ENCODE measurements around the gene PFDN5.
"Not testable (repeated sequence)": the region's sequence is repeated elsewhere in the genome, so short reads cannot be mapped to it uniquely, and the experiment has no call there.

PFDN5 gene

GRCh38 chr12:53279283-53279869 is 16.0 kb upstream of the PFDN5 start:
- intact Hi-C loops (cut with DNase I), result no loop called here
- DNase-seq, result no peak

DNA sequence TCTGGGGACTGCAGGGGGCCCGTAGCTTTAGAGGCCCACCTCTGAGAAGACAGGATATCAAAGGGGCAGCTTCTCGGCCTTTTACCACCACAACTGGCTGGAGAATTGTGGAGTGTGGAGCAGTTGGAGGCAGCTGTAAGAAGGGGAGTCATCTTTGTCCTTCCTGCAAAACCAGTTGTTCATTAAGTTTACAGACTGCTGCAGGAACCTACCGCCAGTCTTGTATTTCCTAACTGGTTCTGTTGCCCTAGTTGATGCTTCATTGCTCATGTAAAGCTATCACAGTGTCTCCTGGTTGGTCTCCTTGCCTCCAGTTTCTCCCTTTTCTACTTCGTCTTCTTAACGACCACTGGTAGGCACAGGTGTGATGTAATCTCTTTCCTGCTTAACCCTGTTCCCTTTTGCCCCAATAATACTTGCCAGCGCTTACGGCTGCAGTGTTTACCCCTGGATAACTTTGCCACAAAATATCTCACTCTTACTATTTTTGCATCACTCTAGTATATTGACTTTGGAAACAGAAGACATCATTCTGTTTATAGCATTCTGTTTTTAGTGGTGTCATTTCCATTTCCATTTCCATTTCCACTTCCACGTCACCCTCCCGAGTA is 15.3 kb upstream of the PFDN5 start:
- intact Hi-C loops (cut with DNase I), result no loop called here
- DNase-seq, result no peak

- intact Hi-C loops (cut with DNase I), result no loop called here
- no peak for DNase-seq
Observed at GRCh38 chr12:53286448-53286847, 8.9 kb upstream of the PFDN5 start.

- intact Hi-C loops (cut with DNase I), result loop anchor here (2.0 kb wide), 1 partner anchor 75 kb away; no protein-coding TSS in a partner anchor
Observed at GRCh38 chr12:53287741-53288216, 7.6 kb upstream of the PFDN5 start.

GRCh38 chr12:53288322-53288721 is 7.0 kb upstream of the PFDN5 start:
- DNase-seq, result no peak
- intact Hi-C loops (cut with DNase I), result loop anchor here (2.0 kb wide), 1 partner anchor 76 kb away; no protein-coding TSS in a partner anchor

More at GRCh38 chr12:53287741-53288216, 7.6 kb upstream of the PFDN5 start:
- DNase-seq, result peak; percentile 36 to 87 (median 73)

DNA sequence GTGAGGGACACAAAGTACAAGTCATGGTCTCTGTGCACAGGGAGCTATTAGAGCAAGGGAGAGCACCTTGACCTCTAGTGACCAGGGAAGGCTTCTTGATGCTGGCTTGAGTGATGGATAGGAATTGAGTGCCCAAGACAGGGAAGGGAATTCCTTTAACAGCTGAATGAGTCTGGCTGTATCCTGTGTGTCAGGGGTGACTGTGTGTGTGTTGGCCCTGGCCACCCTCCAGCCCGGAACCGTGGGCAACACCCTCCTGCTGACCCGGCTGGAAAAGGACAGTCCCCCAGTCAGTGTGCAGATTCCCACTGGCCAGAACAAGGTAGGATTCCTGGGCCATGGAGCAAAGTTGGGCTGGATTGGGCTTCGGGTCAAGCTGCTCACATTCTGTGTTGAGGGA is 5.5 kb upstream of the PFDN5 start:
- DNase-seq, result no peak
- intact Hi-C loops (cut with DNase I), result loop anchor here (2.0 kb wide), 1 partner anchor 77 kb away; no protein-coding TSS in a partner anchor

DNA sequence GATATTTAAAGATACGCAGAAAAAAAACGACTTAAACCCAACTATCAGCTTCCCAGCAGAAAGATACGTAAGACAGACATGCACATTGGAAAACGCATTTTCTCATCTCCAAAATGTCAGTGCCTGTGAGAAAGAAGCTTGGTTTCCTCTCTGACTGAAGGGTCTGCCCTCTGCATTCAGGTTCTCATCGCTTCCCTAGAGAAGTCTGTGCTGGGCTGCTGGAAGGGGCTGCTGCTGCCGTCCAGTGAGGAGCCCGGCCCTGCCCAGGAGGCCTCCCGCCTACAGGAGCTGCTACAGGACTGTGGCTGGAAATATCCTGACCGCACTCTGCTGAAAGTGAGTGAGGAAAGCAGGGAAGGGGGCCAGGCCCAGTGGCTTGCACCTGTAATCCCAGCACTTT is 4.7 kb upstream of the PFDN5 start:
- intact Hi-C loops (cut with DNase I), result no loop called here
- DNase-seq, result no peak

DNA sequence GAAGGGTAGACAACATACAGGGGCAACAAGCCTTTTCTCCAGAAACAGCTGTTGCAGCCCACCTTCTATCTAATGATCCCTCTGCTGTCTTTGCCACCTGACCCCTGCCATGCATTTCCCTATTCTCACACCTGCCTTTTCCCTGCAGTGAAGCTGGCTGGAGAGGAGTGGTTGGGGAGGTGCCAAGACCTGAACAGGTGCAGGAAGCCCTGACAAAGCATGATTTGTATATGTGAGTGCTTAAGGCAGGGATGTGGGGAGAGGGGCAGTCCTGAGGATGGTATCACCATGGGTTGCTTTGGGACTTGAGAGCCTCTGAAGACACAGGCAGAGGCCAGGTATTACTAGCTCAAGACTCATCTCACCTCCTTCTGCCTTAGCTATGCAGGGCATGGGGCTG is 2.9 kb upstream of the PFDN5 start:
- intact Hi-C loops (cut with DNase I), result no loop called here
- no peak for DNase-seq

GRCh38 chr12:53295891-53296219 is 513 bp downstream of the PFDN5 start:
- intact Hi-C loops (cut with DNase I), result no loop called here

DNA sequence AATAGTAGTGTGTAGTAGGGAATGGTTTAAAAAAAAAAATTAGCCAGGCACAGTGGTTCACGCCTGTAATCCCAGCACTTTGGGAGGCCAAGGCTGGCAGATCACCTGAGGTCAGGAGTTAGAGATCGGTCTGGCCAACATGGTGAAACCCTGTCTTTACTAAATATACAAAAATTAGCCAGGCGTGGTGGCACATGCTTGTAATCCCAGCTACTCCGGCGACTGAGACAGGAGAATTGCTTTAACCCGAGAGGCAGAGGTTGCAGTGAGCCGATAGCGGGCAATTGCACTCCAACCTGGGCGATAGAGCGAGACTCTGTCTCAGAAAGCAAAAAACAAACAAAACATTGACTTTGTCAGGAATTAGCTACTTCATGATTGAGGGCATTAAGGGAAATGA is 1.8 kb downstream of the PFDN5 start:
- intact Hi-C loops (cut with DNase I); DNase-seq: not testable (repeated sequence)

More at GRCh38 chr12:53295891-53296219, 513 bp downstream of the PFDN5 start:
- DNase-seq, result no peak

- intact Hi-C loops (cut with DNase I), result no loop called here
- DNase-seq, result no peak
Observed at GRCh38 chr12:53298164-53298563, 2.8 kb downstream of the PFDN5 start.

- DNase-seq, result no peak
- intact Hi-C loops (cut with DNase I), result no loop called here
Observed at GRCh38 chr12:53299101-53299453, 3.7 kb downstream of the PFDN5 start.

DNA sequence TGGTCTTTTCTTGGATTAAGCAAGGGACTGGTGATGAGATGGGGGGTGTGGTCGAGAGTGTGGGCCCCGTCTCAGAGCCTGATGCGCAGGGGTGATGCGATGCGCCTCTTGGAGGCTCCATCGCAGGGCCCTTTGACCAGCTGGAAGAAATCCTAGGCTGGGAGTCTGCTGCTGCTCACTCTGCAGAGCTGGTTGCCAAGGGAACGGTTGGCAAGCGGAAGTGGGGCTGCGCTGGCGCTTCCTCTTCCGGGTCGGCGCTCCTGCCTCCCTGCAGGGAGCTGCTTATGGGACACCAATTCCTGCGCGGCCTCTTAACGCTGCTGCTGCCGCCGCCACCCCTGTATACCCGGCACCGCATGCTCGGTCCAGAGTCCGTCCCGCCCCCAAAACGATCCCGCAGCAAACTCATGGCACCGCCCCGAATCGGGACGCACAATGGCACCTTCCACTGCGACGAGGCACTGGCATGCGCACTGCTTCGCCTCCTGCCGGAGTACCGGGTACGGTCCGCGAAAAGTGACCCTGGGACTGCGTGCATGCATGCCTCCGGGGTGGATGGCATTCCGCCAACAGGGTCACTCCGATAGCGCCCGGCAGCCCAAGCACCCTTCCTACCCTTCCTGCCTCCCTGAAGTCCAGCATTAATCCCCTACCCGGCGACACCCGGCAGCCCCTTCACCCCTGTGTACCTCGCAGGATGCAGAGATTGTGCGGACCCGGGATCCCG is 4.3 kb downstream of the PFDN5 start, which contains the start of gene MYG1:
MYG1 (plus strand) TSS at position 242 of the 727 bp plus-strand sequence; CDS start at position 285, 43 bp downstream.
- DNase-seq, result peak; percentile 87 to 97 (median 93)
- intact Hi-C loops (cut with DNase I), result no loop called here

- intact Hi-C loops (cut with DNase I), result no loop called here
- peak in 10 of 42 donors; percentile 17 to 45 (median 29) for DNase-seq
Observed at GRCh38 chr12:53300187-53300586, 4.8 kb downstream of the PFDN5 start.

GRCh38 chr12:53302903-53303302 is 7.6 kb downstream of the PFDN5 start:
- DNase-seq, result no peak
- intact Hi-C loops (cut with DNase I), result no loop called here

GRCh38 chr12:53306826-53307225 is 11.5 kb downstream of the PFDN5 start:
- DNase-seq, result no peak

DNA sequence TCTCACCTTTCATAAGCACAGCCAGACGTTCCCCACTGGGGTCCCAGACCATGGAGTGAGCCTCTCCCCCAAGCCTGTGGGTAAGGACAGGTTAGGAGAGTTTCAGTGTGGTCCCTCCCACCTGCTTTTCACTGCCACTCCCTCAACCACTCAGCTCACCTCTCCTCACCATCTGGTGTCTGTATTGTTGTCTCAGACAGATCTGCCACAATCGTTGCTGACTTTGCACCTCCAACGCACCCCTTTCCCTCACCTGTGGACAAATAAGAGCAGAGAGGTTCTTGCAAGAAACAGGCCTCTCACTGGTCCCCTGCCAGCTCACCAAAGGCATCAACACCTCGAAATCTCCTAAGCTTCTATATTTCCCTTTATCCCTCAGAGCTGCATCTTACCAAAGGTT is 12.9 kb downstream of the PFDN5 start:
- intact Hi-C loops (cut with DNase I), result no loop called here
- no peak for DNase-seq

More at GRCh38 chr12:53306826-53307225, 11.5 kb downstream of the PFDN5 start:
- intact Hi-C loops (cut with DNase I), result no loop called here

DNA sequence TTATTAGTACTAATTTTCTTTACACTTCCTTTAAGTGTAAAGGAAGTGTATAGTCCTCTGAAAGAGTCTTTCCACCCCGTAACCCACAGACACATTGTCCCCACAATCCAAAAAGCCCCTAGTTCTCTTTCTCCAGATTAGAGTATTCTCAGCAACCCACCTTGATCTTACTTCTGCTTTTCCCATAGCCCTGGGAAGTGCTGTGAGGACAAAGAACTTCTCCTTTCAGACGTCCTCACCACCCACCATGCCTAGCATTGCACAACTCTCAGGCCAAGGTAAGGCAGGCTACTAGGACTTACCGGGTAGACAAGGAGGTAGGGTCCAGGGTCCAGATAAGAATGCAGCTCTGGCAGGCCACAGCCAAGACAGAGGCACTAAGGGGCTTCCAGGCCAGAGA is 18.7 kb downstream of the PFDN5 start:
- intact Hi-C loops (cut with DNase I), result no loop called here
- no peak for DNase-seq

GRCh38 chr12:53320352-53321195 is 25.2 kb downstream of the PFDN5 start:
- DNase-seq, result no peak

More at GRCh38 chr12:53320352-53321195, 25.2 kb downstream of the PFDN5 start:
- intact Hi-C loops (cut with DNase I), result loop anchor here (10.0 kb wide), 1 partner anchor 106 kb away; no protein-coding TSS in a partner anchor
